C4-2B (cell line): ENCODE measurements around the gene NLRC4.

Source experiments
- CTCF ChIP-seq: fragments of 450-650 bp; conservative IDR thresholded peaks from 2 replicates; pipeline ENCODE4 v1.5.1; 2017; ENCODE audit warnings: mild to moderate bottlenecking
- ZFX ChIP-seq: fragments of 450-650 bp; IDR thresholded peaks from 2 replicates; pipeline ENCODE4 v1.6.1; 2017

- TF ChIP-seq CTCF, result peak; percentile 15
- no peak for TF ChIP-seq ZFX
Observed at GRCh38 chr2:32212295-32212694, 52.4 kb downstream of the NLRC4 start.
